ENCODE measurements around the gene MSI2.
"Not testable (repeated sequence)": the region's sequence is repeated elsewhere in the genome, so short reads cannot be mapped to it uniquely, and the experiment has no call there.

Gene MSI2

DNA sequence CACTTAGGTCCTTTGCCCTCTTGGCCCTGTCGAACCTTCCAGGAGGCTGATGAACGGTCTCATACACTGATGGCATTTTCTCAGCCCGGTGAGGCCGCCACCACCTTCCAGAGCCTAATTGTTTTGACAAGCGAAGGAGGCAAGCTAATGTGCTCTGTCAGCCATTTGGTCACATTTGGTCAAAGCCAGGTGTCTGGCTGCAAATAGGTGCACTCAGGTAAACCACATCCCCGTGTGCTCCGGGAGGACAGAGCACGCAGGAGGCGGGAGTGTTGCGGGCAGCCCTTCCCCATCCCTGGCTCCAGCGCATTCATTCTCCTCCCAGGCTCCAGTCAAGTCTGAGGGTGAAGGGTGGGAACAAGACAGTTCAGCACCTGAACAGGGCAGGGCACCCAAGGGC, 240.1 kb downstream of the MSI2 start:
- no peak for DNase-seq (ENCODE audit: low read depth in 4 of 4, low spot score in 1 of 4)

DNA sequence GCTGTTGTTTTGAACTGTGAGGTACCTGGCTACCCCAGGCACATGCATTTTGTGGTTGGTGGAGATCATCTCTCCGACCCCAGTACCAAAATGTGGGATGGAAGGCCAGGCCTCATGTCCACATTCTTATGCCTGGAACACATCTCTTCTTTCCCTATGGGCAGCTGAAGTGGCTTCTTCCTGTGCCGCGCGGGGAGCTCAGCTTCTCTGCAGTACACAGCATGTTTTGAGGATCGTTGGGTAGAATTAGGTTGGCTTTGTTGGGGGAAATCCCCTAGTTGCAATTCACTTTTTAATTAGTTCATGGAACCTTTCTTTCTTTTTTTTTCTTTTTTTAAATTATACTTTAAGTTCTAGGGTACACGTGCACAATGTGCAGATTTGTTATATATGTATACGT, 242.1 kb downstream of the MSI2 start:
- no peak for DNase-seq (ENCODE audit: low read depth in 4 of 4, low spot score in 1 of 4)

GRCh38 chr17:57499221-57499620, 242.9 kb downstream of the MSI2 start:
- DNase-seq (ENCODE audit: low read depth in 4 of 4, low spot score in 1 of 4), result not testable (repeated sequence)

- no peak for DNase-seq (ENCODE audit: low read depth in 4 of 4, low spot score in 1 of 4)
Observed at GRCh38 chr17:57499648-57500049, 243.3 kb downstream of the MSI2 start.

GRCh38 chr17:57501016-57501415, 244.7 kb downstream of the MSI2 start:
- no peak for DNase-seq (ENCODE audit: low read depth in 4 of 4, low spot score in 1 of 4)

DNA sequence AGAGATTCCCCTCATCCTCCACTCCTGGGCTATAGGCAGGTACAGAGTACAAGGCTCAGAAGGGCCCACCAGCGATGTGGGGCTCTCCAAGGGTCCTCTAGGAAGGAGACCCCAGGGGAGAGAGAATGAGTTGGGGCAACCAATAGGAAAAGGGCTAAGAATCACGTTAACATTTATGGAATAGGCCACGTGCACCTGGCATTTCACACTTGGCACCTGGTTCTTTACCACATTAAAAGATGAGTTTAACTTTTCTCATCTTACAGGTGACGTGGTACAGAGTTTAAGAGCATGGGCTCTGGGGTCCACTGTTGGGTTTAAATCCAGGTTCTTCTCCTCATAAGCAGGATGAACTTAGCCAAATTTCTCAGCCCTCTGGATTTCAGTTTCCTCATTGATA, 245.7 kb downstream of the MSI2 start:
- DNase-seq (ENCODE audit: low read depth in 4 of 4, low spot score in 1 of 4), result no peak

DNA sequence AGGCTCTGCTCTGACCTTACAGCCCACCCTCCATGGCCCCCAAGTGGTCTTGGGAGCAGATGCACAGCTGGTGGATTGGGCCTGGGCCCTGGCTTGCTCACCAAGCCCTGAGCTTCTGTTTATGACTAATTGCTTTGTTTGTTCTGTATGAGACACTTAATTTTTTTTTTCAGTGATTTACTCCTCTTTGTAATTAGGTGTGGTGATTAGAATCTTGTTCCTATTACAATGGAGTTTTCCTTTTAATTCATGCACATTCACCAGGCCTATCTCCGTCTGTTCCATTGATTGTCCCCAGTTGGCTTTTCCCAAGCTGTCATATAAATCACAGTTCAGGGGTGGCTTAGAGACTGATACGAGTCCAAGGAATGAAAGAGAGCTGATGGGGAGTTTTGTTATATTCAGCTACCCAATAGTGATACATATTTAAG, 246.5 kb downstream of the MSI2 start:
- no peak for DNase-seq (ENCODE audit: low read depth in 4 of 4, low spot score in 1 of 4)

DNA sequence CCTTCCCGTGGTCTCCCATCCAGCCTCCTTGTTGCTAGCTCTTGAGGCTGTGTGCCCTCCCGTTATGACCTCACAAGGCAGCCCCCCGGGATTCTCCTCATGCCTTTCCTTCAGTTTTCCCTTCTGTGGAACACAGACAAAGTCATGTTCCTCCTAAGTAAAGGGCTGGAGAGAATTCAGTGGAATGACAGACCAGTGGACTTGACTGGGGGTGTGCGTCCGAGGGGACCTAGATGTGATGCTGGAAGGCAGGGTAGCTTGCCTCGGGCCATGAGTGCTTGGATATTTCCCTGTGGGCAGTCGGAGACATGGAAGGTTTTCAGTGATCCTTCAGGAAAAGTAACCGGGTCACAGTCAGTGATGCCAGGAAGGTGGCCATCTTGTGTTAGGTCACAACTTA, 247.9 kb downstream of the MSI2 start:
- DNase-seq (ENCODE audit: low read depth in 4 of 4, low spot score in 1 of 4), result no peak

GRCh38 chr17:57505841-57506773, 249.8 kb downstream of the MSI2 start:
- no peak for DNase-seq (ENCODE audit: low read depth in 4 of 4, low spot score in 1 of 4)

DNA sequence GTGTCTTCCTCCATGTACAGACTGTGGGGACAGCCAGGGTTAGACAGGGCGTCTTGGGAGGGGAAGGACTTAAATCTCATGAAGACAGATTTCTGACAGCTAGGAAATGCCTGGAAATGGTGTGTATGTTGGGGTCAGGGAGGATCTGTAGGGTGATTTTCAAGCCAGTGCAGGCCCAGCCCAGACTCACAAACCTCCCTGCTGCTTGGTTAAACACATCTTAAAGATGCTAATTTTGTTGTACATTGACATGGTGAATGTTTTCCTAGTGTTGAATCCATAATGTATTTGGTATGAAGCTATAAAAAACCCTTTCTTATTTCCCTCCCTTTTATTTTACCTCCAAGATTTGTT, 250.4 kb downstream of the MSI2 start:
- DNase-seq (ENCODE audit: low read depth in 4 of 4, low spot score in 1 of 4), result no peak

DNA sequence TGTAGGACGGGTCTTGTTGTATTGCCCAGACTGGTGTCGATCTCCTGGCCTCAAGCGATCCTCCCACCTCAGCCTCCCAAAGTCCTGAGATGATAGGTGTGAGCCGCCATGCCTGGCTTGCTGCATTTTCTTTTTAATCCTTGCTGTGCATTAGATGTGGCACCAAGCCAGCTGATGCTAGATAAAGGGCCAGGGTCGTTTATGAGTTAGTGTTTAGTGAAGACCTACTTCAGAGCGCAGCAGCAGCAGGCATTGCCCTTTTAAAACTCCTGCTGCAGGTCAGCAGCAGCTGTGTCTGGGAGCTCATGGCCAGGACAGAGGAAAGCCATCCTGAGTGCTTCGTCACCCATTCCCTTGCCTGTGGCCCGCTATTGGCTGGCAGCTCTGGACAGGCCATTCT, 251.5 kb downstream of the MSI2 start:
- no peak for DNase-seq (ENCODE audit: low read depth in 4 of 4, low spot score in 1 of 4)

- DNase-seq (ENCODE audit: low read depth in 4 of 4, low spot score in 1 of 4), result no peak
Observed at GRCh38 chr17:57508671-57509070, 252.3 kb downstream of the MSI2 start.

DNA sequence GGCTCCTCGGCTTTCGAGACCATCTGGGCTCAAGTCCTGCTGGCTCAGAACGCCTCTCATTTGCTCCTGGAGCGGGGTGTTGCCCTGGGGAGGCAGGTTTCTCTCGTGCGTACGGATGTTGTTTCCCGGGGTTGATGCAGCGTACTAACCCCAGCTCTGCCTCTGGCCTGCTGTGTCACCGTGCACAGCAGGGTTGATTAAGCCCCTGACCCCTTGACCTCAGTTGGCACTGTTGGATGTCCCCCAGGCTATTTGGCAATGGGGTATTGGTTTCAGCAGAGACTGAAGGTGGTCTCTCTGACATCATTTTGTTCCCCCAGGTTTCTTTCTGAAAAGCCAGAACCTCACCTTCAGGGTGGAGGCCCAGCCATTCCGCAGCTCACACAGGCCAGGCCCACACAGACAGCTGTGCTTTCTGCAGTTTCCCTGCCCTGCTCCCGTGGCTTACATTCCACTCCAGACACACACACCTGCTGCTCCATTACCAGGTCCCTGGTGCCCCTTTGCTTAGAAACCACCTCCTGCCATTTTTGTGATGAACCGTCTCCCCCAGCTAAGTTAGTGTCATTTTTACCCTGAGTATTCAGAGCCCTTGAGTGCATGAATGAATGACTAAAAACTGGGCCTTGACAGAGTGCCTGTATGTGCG, 255.3 kb downstream of the MSI2 start:
- no peak for DNase-seq (ENCODE audit: low read depth in 4 of 4, low spot score in 1 of 4)

- DNase-seq (ENCODE audit: low read depth in 4 of 4, low spot score in 1 of 4), result no peak
Observed at GRCh38 chr17:57512258-57512657, 255.9 kb downstream of the MSI2 start.

GRCh38 chr17:57512691-57513090, 256.4 kb downstream of the MSI2 start:
- DNase-seq (ENCODE audit: low read depth in 4 of 4, low spot score in 1 of 4), result no peak

DNA sequence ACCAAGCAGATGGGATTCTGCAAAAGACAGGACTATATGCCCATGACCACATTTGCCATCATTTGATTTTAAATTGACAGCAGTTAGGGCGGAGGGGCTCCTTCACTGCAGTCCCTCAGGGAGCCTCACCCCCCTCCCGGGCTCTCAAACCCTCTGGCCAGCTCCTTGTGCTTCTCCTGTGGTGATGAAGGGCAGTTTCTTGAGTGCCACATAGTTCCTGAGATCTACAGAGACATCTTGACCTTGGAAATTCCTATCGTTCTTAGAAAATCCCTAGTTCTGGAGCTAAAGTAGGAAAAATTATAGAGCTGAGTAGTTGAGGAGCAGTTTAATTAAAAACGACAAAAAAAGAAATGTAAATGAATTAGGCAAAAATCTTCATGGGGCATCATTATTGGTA, 257.2 kb downstream of the MSI2 start:
- DNase-seq (ENCODE audit: low read depth in 4 of 4, low spot score in 1 of 4), result no peak

DNA sequence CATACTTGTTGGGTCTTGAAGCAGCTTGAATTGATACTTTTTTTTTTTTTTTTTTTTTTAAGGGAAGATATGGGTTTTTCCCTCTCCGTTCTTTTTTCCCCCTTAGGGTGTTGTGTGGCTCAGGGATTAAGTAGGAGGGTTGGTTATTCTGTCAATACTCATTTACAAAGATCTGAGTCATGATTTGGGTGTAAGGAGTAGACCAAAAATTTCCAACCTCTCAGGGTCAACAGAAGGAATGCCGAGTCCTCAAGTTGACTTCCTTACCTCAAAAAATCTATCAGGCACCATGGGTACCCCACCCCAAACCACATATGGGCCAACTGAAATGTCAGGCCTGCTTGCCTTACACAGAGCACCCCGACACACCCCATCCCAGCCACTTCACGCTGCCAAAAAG, 258.3 kb downstream of the MSI2 start:
- no peak for DNase-seq (ENCODE audit: low read depth in 4 of 4, low spot score in 1 of 4)

DNA sequence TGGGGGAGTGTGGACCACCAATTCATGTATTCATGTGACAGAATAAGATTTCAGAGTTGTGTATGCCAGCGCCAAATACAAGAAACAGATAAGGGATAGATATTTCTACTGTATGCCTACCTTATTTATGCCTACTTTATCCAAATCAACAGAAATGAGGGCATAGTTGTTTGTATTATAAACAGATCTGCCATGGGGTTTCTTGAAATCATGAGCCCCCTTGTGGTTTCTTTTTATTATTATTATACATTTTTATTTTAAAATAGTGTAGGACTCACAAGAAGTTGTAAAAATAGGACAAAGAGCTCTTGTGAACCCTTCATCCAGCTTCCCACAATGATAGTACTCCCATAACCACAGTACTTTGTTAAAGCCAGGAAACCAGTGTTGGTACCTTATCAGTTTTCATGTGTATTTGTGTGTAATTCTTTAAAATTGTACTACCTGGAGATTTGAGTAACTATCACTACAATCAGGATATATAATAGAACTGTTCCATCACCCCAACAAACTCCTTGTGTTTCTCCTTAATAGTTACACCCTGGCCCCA, 259.4 kb downstream of the MSI2 start:
- DNase-seq (ENCODE audit: low read depth in 4 of 4, low spot score in 1 of 4), result no peak

DNA sequence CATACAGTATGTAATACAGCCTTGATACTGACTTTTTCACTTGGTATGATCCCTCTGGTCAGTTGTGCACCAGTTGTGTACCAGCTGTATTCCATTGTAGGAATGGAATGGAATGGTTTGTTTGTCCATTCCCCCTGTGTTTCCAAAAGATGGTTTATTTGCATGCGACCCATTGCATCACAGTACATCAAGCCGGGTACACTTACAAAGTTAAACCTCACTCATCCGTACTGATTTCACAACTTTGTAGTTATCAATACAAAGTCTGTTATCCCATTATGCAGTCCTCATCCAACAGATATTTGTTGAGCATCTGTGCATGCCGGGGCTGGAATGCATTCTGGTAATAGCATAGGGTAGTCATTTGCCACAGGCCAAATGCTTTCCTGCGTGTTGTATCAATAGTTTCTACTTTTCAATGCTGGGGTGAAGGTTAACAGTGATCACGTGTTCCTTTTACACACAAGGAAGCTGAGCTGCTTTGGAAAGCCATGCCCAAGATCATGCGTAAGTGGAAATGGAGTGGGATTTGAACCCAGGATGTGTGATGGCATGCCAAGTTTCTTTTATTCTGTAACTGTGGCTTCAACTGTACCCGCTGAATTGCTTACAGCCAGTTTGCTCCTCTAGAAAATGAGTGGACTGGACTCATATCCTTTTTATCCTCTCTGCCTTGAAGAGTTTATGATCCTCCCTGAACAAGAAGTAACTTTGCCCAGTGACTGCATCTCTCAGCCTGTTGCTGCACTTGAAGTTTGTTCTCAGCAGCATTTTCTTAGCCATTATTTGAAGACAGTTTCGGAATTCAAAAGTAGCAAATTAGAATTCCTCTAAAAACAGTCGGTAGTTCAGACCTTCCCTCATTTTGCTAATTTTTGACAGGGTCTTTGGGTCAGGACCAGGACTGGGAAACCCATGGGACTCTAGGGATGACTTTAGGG, 260.2 kb downstream of the MSI2 start:
- no peak for DNase-seq (ENCODE audit: low read depth in 4 of 4, low spot score in 1 of 4)

DNA sequence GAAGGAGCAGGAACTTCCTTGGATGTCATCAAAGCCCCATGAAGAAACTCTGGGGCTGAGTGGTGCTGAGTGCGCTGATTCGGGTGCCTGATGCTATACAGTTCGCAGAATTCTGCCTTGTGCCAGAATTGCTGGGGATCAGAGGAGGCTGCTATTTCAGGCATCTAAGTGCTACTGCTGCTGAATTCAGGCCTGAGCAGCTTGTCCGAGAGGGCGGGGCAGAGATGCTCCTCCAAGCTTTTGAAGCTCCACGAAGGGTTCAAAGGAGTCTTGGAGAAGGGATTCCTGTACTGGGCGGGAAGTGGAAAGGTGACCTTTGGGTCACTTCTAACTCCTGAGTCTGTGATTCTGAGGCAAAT, 260.9 kb downstream of the MSI2 start:
- no peak for DNase-seq (ENCODE audit: low read depth in 4 of 4, low spot score in 1 of 4)
